ACC112 (cell line): ENCODE measurements around the gene RNF214.
A peak's percentile ranks its signal among the peaks of the same experiment; 100 is the strongest.

Experiments
- H2AFZ ChIP-seq: fragments of 200-600 bp; sonication (generic); one replicate; pipeline ENCODE4 v1.6.0; 2017; ENCODE audit warnings: antibody characterized with exemption, low read length; ENCODE audit not compliant: unreplicated experiment
- H3K27ac ChIP-seq: fragments of 200-600 bp; sonication (generic); 2 replicates; pipeline ENCODE4 v1.5.1; 2014; ENCODE audit warnings: low read depth, mild to moderate bottlenecking, antibody characterized with exemption, low read length, moderate library complexity
- H3K27me3 ChIP-seq: fragments of 200-600 bp; sonication (generic); 2 replicates; pipeline ENCODE4 v1.6.1; 2014; ENCODE audit warnings: mild to moderate bottlenecking, antibody characterized with exemption, low read length, moderate library complexity, mixed read lengths; ENCODE audit not compliant: insufficient read depth
- H3K36me3 ChIP-seq: fragments of 200-600 bp; sonication (generic); 2 replicates; pipeline ENCODE4 v1.6.1; 2016; ENCODE audit warnings: mild to moderate bottlenecking, antibody characterized with exemption, low read length, moderate library complexity, mixed read lengths; ENCODE audit not compliant: insufficient read depth
- H3K4me1 ChIP-seq: fragments of 200-600 bp; sonication (generic); one replicate; pipeline ENCODE4 v1.6.1; 2016; ENCODE audit warnings: low read length, mixed read lengths; ENCODE audit not compliant: insufficient read depth, unreplicated experiment, control insufficient read depth
- H3K4me3 ChIP-seq: fragments of 200-600 bp; sonication (generic); 2 replicates; pipeline ENCODE4 v1.5.1; 2014; ENCODE audit warnings: mild to moderate bottlenecking, low read depth, low read length
- H3K79me2 ChIP-seq: fragments of 200-600 bp; sonication (generic); one replicate; pipeline ENCODE4 v1.6.0; 2016; ENCODE audit warnings: low read length; ENCODE audit not compliant: control insufficient read depth, unreplicated experiment, insufficient read depth

RNF214 gene

DNA sequence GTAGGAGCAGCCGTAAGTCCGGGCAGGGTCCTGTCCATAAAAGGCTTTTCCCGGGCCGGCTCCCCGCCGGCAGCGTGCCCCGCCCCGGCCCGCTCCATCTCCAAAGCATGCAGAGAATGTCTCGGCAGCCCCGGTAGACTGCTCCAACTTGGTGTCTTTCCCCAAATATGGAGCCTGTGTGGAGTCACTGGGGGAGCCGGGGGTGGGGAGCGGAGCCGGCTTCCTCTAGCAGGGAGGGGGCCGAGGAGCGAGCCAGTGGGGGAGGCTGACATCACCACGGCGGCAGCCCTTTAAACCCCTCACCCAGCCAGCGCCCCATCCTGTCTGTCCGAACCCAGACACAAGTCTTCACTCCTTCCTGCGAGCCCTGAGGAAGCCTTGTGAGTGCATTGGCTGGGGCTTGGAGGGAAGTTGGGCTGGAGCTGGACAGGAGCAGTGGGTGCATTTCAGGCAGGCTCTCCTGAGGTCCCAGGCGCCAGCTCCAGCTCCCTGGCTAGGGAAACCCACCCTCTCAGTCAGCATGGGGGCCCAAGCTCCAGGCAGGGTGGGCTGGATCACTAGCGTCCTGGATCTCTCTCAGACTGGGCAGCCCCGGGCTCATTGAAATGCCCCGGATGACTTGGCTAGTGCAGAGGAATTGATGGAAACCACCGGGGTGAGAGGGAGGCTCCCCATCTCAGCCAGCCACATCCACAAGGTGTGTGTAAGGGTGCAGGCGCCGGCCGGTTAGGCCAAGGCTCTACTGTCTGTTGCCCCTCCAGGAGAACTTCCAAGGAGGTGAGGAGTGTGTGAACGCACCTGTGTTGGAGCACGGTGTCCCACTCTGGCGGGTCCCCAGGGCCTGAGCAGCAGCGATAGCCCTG, 33.2 kb upstream of the RNF214 start, which contains the start of gene TAGLN:
Gene TAGLN, plus strand, starts transcription at position 318 of the 863 bp plus-strand sequence. CDS start 3,644 bp downstream, outside the sequence.
- Histone ChIP-seq H3K4me1 (peaks cover 43% of the 10 kb centered on the region), H3K27ac (peak within 1 kb of the TSS; percentile 80), H3K79me2 (peaks cover 38% of the 10 kb centered on the region), H2AFZ (no peak within 1 kb of the TSS), H3K4me3 (peak within 1 kb of the TSS; percentile 74), H3K27me3 (no peaks in the 10 kb centered on the region), H3K36me3 (peaks cover 14% of the 10 kb centered on the region; the same call in 1 of the 2 replicates)

DNA sequence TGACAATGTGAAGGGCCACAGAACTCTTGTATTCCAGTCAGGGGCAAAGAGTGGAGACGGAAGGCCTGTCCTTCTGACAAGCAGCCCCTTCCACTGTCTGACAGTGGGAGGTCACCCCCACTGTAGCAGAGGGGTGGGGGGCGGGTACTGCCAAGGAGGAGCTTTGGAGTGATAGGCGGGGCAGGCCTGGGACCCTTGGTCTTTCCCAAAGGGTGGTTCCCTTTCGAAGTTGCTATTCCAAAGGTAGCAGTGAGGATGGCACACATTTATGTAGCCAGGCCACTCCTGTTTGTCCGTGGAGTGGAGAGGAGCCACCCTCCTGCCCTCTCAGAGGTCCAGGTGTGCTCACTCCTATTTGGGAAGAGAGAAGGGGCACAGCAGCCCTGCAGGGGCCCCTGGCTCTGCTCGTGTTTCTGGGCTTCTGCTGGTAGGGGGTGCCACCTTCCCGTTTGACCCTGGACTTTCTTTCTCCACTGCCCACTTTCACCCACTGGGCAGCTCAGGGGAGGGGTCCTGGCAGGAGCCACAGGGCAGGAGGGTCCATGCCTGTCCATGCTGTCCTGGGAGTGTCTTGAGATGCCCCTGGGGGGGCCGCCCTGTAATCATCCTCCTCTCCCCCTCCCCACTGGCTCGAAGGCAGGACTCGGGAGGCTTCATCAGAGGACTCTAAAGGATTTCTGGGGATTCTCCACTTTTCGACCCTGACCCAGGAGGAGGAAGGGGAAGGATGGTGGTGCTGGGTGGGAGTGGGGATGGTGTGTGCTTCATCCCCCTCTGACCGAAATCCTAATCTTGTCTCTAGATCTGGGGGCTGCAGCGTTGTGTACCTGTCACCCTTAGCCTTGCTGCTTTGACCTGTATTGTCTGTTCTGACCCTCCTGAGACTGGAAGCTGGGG, 32.3 kb upstream of the RNF214 start:
- H3K4me1 ChIP-seq = peaks cover 43% of the 10 kb centered on the region
- H3K4me3 ChIP-seq = peak overlapping the region; percentile 74
- H3K36me3 ChIP-seq = peaks cover 14% of the 10 kb centered on the region; the same call in 1 of the 2 replicates
- no peak overlapping the region for H2AFZ ChIP-seq
- peak overlapping the region; percentile 80 for H3K27ac ChIP-seq
- H3K27me3 ChIP-seq = no peaks in the 10 kb centered on the region
- peaks cover 38% of the 10 kb centered on the region for H3K79me2 ChIP-seq

DNA sequence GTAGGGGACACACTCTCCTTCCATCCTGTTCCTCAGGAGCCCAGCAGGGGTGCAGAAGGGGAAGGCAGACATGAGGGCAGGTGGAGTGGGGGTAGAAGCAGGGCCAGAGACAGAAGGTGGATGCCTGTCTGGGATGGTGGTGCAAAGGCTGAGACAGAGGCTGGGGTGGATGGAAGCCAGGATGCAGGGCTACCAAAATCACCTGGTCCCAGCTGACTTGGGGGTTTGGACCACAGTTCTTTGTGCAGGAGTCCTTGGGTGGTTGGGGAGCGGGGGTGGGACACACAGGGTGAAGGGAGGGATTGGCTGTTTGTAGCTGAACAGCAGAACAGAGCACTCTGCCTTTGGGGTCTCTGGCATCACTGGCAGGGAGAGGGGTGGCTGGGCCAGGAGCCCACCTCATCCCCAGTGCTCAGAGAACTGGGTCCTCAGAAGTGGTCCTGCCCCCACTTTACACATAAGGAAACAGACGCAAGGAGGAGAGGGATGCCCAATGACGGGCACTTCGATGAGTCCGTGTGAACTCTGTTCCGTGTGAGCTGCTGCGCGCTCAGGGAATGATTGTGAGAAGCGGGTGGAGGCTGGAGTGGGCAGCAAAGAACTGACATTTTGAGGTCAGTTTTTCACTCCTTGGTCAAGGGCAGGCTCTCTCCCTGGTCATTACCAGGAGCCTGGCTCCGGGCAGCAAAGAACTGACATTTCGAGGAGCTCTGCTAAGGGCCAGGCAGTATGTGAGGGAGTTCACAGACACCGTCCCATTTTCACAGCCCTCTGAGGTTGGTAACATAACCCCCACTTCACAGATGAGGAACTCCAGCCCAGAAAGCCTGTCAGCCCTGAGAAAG, 31.4 kb upstream of the RNF214 start:
- Histone ChIP-seq H3K79me2 (peaks cover 38% of the 10 kb centered on the region), H3K4me1 (peaks cover 43% of the 10 kb centered on the region), H3K27me3 (no peaks in the 10 kb centered on the region), H3K36me3 (peaks cover 14% of the 10 kb centered on the region; the same call in 1 of the 2 replicates), H3K27ac (peak overlapping the region; percentile 80), H2AFZ (no peak overlapping the region), H3K4me3 (peak overlapping the region; percentile 74)

DNA sequence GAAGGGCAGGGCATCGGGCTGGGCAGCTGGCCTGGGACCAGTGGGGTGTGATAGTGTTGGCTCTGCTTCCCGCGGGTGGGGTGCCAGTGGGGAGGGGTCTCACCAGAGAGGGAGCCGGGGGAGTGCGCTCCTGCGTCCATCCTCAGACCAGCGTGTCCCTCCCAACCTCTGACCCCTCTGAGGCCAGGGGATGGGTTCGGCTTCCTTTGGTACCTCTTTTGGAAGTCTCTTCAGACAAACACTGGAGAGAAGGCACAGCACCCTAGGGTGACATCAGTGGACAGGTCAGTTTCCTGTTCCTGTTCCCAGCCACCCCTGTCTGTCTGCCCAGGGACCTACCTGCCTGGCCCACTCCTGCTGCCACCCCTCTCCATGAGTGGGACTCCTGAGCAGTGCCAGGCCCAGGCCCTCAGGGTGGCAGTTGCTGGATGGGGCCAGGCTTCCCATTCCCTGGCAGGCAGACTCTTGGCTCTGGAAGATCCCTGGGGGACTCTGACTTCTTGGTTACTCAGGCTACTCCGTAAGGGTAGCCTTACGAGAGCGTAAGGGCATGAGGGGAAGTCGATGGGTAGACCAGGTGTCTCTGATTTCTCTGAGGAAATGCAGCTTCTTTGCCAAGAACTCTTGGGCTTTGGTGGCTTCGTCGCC, 30.7 kb upstream of the RNF214 start:
- Histone ChIP-seq H3K27ac (peak overlapping the region; percentile 80), H2AFZ (no peak overlapping the region), H3K27me3 (no peaks in the 10 kb centered on the region), H3K4me1 (peaks cover 43% of the 10 kb centered on the region), H3K79me2 (peaks cover 38% of the 10 kb centered on the region), H3K4me3 (peak overlapping the region; percentile 74), H3K36me3 (peaks cover 14% of the 10 kb centered on the region; the same call in 1 of the 2 replicates)

DNA sequence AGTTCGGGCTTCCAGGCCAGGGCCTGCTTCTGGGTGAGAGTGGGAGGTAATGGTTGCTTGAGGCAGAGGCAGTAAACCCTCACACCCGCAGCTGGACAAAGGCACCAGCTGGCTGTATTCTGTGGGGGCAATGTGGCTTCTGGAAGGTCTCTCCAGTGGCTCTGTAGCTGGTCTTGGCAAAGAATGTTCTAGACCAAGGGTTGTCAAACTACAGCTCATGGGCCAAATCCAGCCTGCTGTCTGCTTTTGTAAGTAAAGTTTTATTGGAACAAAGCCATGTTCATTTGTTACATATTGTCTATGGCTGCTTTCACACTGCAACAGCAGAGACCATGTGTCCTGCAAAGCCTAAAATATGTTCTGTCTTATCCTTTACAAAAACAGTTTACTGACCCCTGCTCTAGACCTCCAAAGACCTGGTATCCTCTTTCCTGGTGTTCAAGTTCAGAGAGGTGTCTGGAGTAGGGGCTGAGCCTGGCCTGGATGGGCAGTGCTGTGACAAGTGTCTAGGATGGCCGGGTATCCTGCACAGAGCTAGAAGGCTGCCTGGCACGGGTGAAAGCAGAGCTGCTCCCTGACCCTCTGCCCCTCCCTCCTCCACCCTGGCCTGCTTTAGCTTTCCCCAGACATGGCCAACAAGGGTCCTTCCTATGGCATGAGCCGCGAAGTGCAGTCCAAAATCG, 29.9 kb upstream of the RNF214 start:
- peaks cover 43% of the 10 kb centered on the region for H3K4me1 ChIP-seq
- peaks cover 14% of the 10 kb centered on the region; the same call in 1 of the 2 replicates for H3K36me3 ChIP-seq
- peak overlapping the region; percentile 74; the same call in 1 of the 2 replicates for H3K4me3 ChIP-seq
- no peak overlapping the region for H2AFZ ChIP-seq
- peaks cover 38% of the 10 kb centered on the region for H3K79me2 ChIP-seq
- peak overlapping the region; percentile 80 for H3K27ac ChIP-seq
- H3K27me3 ChIP-seq = no peaks in the 10 kb centered on the region

DNA sequence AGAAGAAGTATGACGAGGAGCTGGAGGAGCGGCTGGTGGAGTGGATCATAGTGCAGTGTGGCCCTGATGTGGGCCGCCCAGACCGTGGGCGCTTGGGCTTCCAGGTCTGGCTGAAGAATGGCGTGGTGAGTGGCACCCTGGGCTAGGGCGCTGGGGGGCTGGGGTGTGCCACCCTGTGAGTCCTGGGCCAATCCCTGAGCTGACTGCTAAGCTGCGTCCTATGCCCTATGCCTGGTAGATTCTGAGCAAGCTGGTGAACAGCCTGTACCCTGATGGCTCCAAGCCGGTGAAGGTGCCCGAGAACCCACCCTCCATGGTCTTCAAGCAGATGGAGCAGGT, 29.4 kb upstream of the RNF214 start:
- peaks cover 38% of the 10 kb centered on the region for H3K79me2 ChIP-seq
- no peak overlapping the region for H3K27ac ChIP-seq
- no peak overlapping the region for H2AFZ ChIP-seq
- no peaks in the 10 kb centered on the region for H3K27me3 ChIP-seq
- H3K4me3 ChIP-seq = no peak overlapping the region
- peaks cover 41% of the 10 kb centered on the region for H3K4me1 ChIP-seq
- H3K36me3 ChIP-seq = peaks cover 14% of the 10 kb centered on the region; the same call in 1 of the 2 replicates

DNA sequence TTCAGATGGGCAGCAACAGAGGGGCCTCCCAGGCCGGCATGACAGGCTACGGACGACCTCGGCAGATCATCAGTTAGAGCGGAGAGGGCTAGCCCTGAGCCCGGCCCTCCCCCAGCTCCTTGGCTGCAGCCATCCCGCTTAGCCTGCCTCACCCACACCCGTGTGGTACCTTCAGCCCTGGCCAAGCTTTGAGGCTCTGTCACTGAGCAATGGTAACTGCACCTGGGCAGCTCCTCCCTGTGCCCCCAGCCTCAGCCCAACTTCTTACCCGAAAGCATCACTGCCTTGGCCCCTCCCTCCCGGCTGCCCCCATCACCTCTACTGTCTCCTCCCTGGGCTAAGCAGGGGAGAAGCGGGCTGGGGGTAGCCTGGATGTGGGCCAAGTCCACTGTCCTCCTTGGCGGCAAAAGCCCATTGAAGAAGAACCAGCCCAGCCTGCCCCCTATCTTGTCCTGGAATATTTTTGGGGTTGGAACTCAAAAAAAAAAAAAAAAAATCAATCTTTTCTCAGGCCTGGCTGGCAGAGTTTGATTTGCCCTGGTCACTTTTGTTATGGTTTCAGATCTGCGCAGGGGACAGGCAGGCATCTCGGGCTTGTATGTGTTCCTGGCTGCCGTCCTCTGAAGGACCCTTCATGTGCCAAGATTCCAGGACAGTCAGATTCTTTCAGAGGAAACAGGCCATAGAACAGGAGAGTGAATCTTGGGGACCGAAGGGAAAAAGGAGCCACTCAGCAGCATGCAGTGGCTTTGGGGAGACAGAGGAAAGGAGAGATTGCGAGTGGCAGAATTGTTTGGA, 28.0 kb upstream of the RNF214 start:
- Histone ChIP-seq H3K79me2 (peaks cover 32% of the 10 kb centered on the region), H2AFZ (no peak overlapping the region), H3K36me3 (peaks cover 14% of the 10 kb centered on the region; the same call in 1 of the 2 replicates), H3K27ac (no peak overlapping the region), H3K4me1 (peaks cover 30% of the 10 kb centered on the region), H3K27me3 (no peaks in the 10 kb centered on the region), H3K4me3 (no peak overlapping the region)

DNA sequence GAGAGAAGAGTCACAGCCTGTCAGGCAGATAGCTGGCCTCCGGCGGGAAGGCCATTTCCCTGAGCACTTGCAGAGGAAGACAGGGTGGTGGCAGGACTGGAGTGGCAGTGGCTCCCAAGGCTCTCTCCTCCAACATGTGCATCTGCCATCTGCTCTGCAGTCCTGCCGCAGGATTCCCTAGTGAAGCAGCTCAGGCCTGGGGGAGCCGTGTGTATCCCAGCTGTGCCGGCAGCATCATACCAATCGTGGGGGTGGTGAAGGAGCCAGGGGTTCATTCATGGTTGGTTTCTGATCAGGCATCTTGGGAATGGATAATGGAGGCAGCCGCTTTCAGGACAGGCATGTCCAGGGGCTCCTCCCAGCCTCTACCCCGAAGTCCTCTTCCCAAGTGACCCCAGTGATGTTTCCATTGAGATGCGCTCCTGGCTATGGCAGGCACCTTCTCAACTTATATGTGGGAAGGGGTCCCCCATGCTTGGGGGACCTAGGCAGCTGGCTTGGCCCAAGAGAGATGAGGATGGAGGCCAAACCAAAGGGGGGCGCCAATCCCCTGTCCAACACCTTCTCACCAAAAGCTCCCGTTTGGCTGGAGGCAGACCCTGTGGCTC, 27.2 kb upstream of the RNF214 start:
- no peak overlapping the region for H3K4me3 ChIP-seq

More for the DNA sequence above, 27.2 kb upstream of the RNF214 start:
- H3K4me1 ChIP-seq = peaks cover 22% of the 10 kb centered on the region
- no peaks in the 10 kb centered on the region for H3K27me3 ChIP-seq
- no peak overlapping the region for H3K27ac ChIP-seq
- H3K79me2 ChIP-seq = peaks cover 24% of the 10 kb centered on the region
- peaks cover 14% of the 10 kb centered on the region; the same call in 1 of the 2 replicates for H3K36me3 ChIP-seq
- no peak overlapping the region for H2AFZ ChIP-seq
